ENCODE measurements around the gene TADA1. TPM values are rescaled to one million over a fixed set of nuclear protein-coding genes. Genes with fewer than 3 reads are reported as not detected.
A peak's percentile ranks its signal among the peaks of the same experiment; 100 is the strongest.

Gene TADA1
- total RNA-seq (2014; rRNA removed): 9.8 and 10.1 TPM in 2 replicates
- 2.6 TPM for polyA plus RNA-seq (2012)

- DNase-seq (ENCODE audit: low read depth): peak; percentile 95
These were observed at the start of gene TADA1 for GRCh38 chr1:166875734-166876539. Gene TADA1 (minus strand): TSS chr1:166876264. CDS start chr1:166876233, 31 bp downstream.

GRCh38 chr1:166924823-166925541, 48.9 kb upstream of the TADA1 start:
- no peak for DNase-seq (ENCODE audit: low read depth)

- DNase-seq (ENCODE audit: low read depth): no peak
These were observed 44.8 kb upstream of the TADA1 start for GRCh38 chr1:166920561-166921475.

GRCh38 chr1:166918956-166919316, 42.9 kb upstream of the TADA1 start:
- DNase-seq (ENCODE audit: low read depth): no peak

GRCh38 chr1:166918088-166918955, 42.3 kb upstream of the TADA1 start:
- no peak for DNase-seq (ENCODE audit: low read depth)

GRCh38 chr1:166915941-166916340, 39.9 kb upstream of the TADA1 start:
- DNase-seq (ENCODE audit: low read depth): peak; percentile 64

- DNase-seq (ENCODE audit: low read depth): no peak
These were observed 39.0 kb upstream of the TADA1 start for GRCh38 chr1:166915042-166915441.

- no peak for DNase-seq (ENCODE audit: low read depth)
These were observed 38.0 kb upstream of the TADA1 start for GRCh38 chr1:166914111-166914510.

GRCh38 chr1:166911624-166912023, 35.6 kb upstream of the TADA1 start:
- DNase-seq (ENCODE audit: low read depth): no peak

GRCh38 chr1:166910396-166910994, 34.4 kb upstream of the TADA1 start:
- peak; percentile 77 for DNase-seq (ENCODE audit: low read depth)

- DNase-seq (ENCODE audit: low read depth): peak; percentile 21
These were observed 32.9 kb upstream of the TADA1 start for GRCh38 chr1:166908942-166909341.

GRCh38 chr1:166907763-166908162, 31.7 kb upstream of the TADA1 start:
- DNase-seq (ENCODE audit: low read depth): no peak

- DNase-seq (ENCODE audit: low read depth): no peak
These were observed 31.0 kb upstream of the TADA1 start for GRCh38 chr1:166907051-166907450.

- no peak for DNase-seq (ENCODE audit: low read depth)
These were observed 30.6 kb upstream of the TADA1 start for GRCh38 chr1:166906647-166907046.

- DNase-seq (ENCODE audit: low read depth): peak; percentile 76
These were observed 29.8 kb upstream of the TADA1 start for GRCh38 chr1:166905900-166906299.

- DNase-seq (ENCODE audit: low read depth): peak; percentile 55
These were observed 29.1 kb upstream of the TADA1 start for GRCh38 chr1:166905136-166905535.

- DNase-seq (ENCODE audit: low read depth): no peak
These were observed 27.2 kb upstream of the TADA1 start for GRCh38 chr1:166903232-166903631.

GRCh38 chr1:166902279-166902678, 26.2 kb upstream of the TADA1 start:
- peak; percentile 64 for DNase-seq (ENCODE audit: low read depth)

GRCh38 chr1:166900987-166901386, 24.9 kb upstream of the TADA1 start:
- DNase-seq (ENCODE audit: low read depth): no peak

- DNase-seq (ENCODE audit: low read depth): no peak
These were observed 23.7 kb upstream of the TADA1 start for GRCh38 chr1:166899769-166900168.
